Measurements from ENCODE around the gene CNIH1. TPM values are rescaled to one million over a fixed set of nuclear protein-coding genes. Genes with fewer than 3 reads are reported as not detected.
"Not testable (repeated sequence)": the region's sequence is repeated elsewhere in the genome, so short reads cannot be mapped to it uniquely, and the experiment has no call there.

CNIH1 gene
- total RNA-seq, 1 donor from 2014 or later = 105 TPM

DNA sequence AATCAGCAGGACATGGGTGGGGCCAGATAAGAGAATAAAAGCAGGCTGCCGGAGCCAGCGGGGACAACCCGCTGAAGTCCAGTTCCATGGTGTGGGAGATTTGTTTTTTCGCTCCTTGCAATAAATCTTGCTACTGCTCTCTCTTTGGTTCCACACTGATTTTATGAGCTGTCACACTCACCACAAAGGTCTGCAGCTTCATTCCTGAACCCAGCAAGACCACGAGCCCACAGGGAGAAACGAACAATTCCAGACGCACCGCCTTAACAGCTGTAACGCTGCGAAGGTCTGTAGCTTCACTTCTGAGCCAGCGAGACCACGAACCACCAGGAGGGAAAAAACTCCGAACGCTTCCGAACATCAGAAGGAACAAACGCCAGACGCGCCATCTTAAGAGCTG, 2.8 kb upstream of the CNIH1 start:
- H3K27me3 ChIP-seq (ENCODE audit: control insufficient read depth, insufficient read depth, low read length) = no peaks in the 10 kb centered on the region
- no peaks in the 10 kb centered on the region for H3K36me3 ChIP-seq (ENCODE audit: control insufficient read depth, insufficient read depth, low read length)
- TF ChIP-seq, protein P1, sequence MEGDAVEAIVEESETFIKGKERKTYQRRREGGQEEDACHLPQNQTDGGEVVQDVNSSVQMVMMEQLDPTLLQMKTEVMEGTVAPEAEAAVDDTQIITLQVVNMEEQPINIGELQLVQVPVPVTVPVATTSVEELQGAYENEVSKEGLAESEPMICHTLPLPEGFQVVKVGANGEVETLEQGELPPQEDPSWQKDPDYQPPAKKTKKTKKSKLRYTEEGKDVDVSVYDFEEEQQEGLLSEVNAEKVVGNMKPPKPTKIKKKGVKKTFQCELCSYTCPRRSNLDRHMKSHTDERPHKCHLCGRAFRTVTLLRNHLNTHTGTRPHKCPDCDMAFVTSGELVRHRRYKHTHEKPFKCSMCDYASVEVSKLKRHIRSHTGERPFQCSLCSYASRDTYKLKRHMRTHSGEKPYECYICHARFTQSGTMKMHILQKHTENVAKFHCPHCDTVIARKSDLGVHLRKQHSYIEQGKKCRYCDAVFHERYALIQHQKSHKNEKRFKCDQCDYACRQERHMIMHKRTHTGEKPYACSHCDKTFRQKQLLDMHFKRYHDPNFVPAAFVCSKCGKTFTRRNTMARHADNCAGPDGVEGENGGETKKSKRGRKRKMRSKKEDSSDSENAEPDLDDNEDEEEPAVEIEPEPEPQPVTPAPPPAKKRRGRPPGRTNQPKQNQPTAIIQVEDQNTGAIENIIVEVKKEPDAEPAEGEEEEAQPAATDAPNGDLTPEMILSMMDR (IDR thresholded peaks at IDR 0.05; ENCODE audit: insufficient read depth, low read length, poor library complexity, severe bottlenecking) = no peak
- DNase-seq (ENCODE audit: low read depth) = no peak
- no peak overlapping the region for H3K4me3 ChIP-seq (ENCODE audit: low read depth, low read length)

DNA sequence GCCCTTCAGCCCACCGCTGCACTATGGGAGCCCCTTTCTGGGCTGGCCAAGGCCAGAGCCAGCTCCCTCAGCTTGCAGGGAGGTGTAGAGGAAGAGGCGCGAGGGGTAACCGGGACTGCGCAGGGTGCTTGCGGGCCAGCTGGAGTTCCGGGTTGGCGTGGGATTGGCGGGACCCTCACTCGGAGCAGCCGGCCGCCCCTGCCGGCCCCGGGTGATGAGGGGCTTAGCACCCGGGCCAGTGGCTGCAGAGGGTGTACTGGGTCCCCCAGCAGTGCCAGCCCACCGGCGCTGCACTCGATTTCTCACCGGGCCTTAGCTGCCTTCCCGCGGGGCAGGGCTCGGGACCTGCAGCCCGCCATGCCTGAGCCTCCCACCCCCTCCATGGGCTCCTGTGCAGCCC, 1.8 kb upstream of the CNIH1 start:
- not testable (repeated sequence) for H3K36me3 ChIP-seq (ENCODE audit: control insufficient read depth, insufficient read depth, low read length); H3K27me3 ChIP-seq (ENCODE audit: control insufficient read depth, insufficient read depth, low read length); DNase-seq (ENCODE audit: low read depth); H3K4me3 ChIP-seq (ENCODE audit: low read depth, low read length)

DNA sequence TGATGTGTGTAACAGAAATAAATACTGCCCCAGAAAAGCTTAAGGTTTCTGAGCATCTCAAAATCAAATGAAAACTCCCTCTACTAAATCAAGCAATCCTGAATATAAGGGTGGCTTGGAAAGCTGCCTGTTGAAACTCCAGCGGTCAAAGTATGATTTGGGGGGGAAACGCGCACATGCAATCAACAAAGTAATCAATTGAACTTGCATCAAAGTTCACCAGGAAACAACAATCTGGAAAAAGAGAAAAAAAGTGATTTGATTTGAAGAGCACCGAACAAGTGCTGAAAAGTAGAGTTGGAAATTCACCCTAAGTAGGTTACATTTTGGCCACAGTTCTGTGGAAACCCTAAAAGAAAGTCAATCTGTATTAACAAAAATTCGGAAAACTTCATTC, 700 bp downstream of the CNIH1 start:
- TF ChIP-seq, protein P1 (IDR thresholded peaks at IDR 0.05; ENCODE audit: insufficient read depth, low read length, poor library complexity, severe bottlenecking) = no peak
- Histone ChIP-seq H3K4me3 (ENCODE audit: low read depth, low read length) (peak overlapping the region; percentile 87), H3K36me3 (ENCODE audit: control insufficient read depth, insufficient read depth, low read length) (no peaks in the 10 kb centered on the region), H3K27me3 (ENCODE audit: control insufficient read depth, insufficient read depth, low read length) (no peaks in the 10 kb centered on the region)
- DNase-seq (ENCODE audit: low read depth) = no peak

DNA sequence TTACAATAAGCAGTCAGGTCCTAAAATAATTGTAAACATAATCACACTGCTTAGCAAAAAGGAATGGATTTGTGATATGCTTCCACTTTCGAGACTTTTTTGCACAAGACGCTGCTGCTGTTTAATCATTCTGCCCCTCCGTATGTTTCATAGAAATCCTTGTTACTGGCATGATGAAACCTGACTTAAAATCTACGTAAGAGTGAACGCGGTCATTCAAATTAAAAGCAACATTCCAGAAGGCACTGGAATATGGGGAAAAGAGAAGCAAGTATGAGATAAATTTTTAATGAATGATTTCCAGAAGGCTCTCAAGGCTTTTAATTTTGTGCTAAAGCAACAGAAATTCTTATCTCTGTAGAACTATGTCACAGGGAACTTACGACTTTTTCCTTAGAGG, 1.1 kb downstream of the CNIH1 start:
- TF ChIP-seq, protein P1 (IDR thresholded peaks at IDR 0.05; ENCODE audit: insufficient read depth, low read length, poor library complexity, severe bottlenecking) = no peak
- no peaks in the 10 kb centered on the region for H3K27me3 ChIP-seq (ENCODE audit: control insufficient read depth, insufficient read depth, low read length)
- DNase-seq (ENCODE audit: low read depth) = no peak
- H3K4me3 ChIP-seq (ENCODE audit: low read depth, low read length) = peak overlapping the region; percentile 87
- no peaks in the 10 kb centered on the region for H3K36me3 ChIP-seq (ENCODE audit: control insufficient read depth, insufficient read depth, low read length)

DNA sequence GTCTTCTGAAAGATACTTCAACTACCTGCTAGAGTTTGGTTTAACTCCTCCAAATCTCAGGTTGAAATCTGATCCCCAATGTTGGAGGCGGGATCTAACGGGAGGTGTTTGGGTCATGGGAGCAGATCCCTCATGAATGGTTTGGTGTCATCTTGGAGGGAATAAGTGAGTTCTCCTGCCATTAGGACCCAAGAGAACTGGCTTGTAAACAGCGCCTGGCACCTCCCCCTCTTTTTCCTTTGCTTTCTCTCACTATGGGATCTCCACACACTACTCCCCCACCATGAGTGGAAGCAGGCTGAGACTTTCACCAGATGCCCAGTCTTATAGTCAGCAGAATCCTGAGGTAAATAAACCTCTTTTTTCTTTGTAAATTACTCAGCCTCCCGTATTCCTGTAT, 2.5 kb downstream of the CNIH1 start:
- Histone ChIP-seq H3K4me3 (ENCODE audit: low read depth, low read length) (no peak overlapping the region), H3K27me3 (ENCODE audit: control insufficient read depth, insufficient read depth, low read length) (no peaks in the 10 kb centered on the region), H3K36me3 (ENCODE audit: control insufficient read depth, insufficient read depth, low read length) (no peaks in the 10 kb centered on the region)
- TF ChIP-seq, protein P1 (IDR thresholded peaks at IDR 0.05; ENCODE audit: insufficient read depth, low read length, poor library complexity, severe bottlenecking) = no peak
- DNase-seq (ENCODE audit: low read depth) = no peak

DNA sequence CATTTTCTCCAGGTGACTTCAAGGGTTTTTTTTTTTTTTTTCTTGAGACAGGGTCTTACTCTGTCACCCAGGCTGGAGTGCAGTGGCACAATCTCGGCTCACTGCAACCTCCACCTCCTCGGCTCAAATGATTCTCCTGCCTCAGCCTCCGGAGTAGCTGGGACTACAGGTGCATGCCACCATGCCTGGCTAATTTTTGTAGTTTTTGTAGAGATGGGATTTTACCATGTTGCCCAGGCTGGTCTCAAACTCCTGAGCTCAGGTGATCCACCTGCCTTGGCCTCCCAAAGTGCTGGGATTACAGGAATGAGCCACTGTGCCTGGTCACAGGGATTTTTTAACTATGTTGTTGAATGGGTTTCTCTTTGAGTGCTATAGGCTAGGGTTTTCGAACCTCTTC, 3.2 kb downstream of the CNIH1 start:
- not testable (repeated sequence) for H3K27me3 ChIP-seq (ENCODE audit: control insufficient read depth, insufficient read depth, low read length); H3K4me3 ChIP-seq (ENCODE audit: low read depth, low read length); DNase-seq (ENCODE audit: low read depth); H3K36me3 ChIP-seq (ENCODE audit: control insufficient read depth, insufficient read depth, low read length)

DNA sequence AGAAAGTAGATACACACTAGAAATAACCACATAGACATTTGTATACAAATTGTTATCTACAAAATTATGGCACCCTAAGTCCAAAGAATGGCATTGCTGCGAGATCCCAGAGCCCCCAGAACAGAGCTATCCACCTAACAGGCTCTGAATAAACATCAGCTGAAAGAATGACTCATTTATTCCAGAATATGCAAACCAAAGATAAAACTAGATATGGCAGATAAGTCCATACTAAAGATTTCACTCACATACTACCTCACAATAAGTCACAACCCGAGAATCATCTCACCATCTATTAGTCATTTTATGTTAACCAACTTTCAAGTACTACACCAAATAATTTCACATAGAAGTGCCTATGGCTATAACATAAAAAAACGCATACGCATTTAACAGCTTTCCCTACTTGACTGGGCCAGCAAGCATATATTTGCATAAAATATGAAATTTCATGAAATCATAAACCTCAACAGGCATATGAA, 5.6 kb downstream of the CNIH1 start:
- DNase-seq (ENCODE audit: low read depth) = no peak
- TF ChIP-seq, protein P1 (IDR thresholded peaks at IDR 0.05; ENCODE audit: insufficient read depth, low read length, poor library complexity, severe bottlenecking) = no peak
- no peak overlapping the region for H3K4me3 ChIP-seq (ENCODE audit: low read depth, low read length)
- H3K27me3 ChIP-seq (ENCODE audit: control insufficient read depth, insufficient read depth, low read length) = no peaks in the 10 kb centered on the region
- no peaks in the 10 kb centered on the region for H3K36me3 ChIP-seq (ENCODE audit: control insufficient read depth, insufficient read depth, low read length)

Measured in kidney epithelial cell (primary cell).